ENCODE measurements around the gene ARL3. TPM values are rescaled to one million over a fixed set of nuclear protein-coding genes. Genes with fewer than 3 reads are reported as not detected.

The ARL3 gene
- total and polyA plus RNA-seq, 2 of the 4 experiments (the other 2 are of a cell fraction), result 5.0 to 14.3 TPM

DNA sequence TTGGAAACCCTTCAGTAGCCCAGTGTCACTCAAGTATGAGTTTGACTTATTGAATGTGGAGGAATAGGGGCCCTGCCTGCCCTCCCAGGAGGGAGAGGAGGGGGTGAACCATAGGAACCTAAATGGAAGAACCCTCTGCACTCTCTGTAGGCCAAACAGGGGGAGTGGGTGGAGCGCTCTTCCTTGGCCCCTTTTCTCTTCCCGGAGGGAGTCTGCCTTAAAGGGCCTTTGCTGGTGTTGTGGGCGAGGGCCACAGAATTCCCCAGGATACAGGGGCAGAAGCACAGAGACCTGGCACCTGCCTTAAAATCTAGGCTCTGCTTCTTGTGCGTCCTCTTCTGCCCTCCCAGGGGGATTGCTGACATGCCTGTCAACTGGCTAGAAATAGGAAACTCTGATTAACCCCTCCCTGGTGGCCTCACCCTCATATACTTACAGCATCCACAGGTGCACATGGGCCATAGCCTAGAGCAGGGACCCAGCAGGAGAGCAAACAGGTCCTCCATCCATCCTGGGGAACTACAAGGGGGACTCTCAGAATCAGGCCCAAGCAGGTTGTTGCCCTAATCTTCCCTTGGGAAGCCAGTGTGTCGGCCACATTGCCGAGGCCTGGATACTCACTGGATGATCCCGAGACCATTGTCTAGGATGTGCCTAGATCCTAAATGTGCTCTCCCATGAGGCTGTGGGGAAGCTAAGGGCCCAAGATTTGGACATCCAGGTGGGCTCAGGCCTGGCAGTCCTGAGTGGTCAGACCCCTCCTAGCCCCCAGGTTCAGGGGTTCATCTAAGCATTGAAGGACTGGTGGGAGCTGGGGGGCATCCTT is 66.5 kb downstream of the ARL3 start:
- Histone ChIP-seq H3K9ac (ENCODE audit: low read depth, low read length) (peak overlapping the region; percentile 40; the same call in 1 of the 2 replicates), H3K4me3 (ENCODE audit: insufficient read depth, low read depth, low read length) (peak overlapping the region; percentile 77), H3K23ac (ENCODE audit: low read depth, low read length) (peak overlapping the region; percentile 81; the same call in 1 of the 2 replicates), H2AFZ (replicated peaks; ENCODE audit: low read length, poor library complexity) (no peak overlapping the region), H4K91ac (ENCODE audit: insufficient read depth, low read depth, low read length) (peak overlapping the region; percentile 48; the same call in 1 of the 2 replicates), H3K56ac (ENCODE audit: extremely low read depth, insufficient read depth, low read length) (no peak overlapping the region), H2BK5ac (ENCODE audit: low read depth, low read length, poor library complexity, severe bottlenecking) (no peak overlapping the region), H3K27ac (ENCODE audit: insufficient read depth, low read length) (peak overlapping the region; percentile 92; the same call in 1 of the 2 replicates), H3K79me1 (ENCODE audit: low read depth in 1 of 2, low read length in 2 of 2) (peaks cover 0 to 70% of the 10 kb centered on the region in 2 experiments; a peak in 2 of 4 replicates), H2AK5ac (ENCODE audit: low read depth, low read length) (peak overlapping the region; percentile 40), H4K20me1 (ENCODE audit: insufficient read depth, low read length) (peaks cover 83% of the 10 kb centered on the region), H3K9me1 (ENCODE audit: insufficient read depth, low read length) (peaks cover 39% of the 10 kb centered on the region), H4K8ac (ENCODE audit: low read depth in 2 of 2, low read length in 2 of 2) (no peak overlapping the region; a peak in 1 of 4 replicates), H3K4me2 (ENCODE audit: low read depth, low read length) (peak overlapping the region; percentile 81), H3K4ac (ENCODE audit: low read depth, low read length) (peak overlapping the region; percentile 72), H3K9me3 (ENCODE audit: control insufficient read depth, insufficient read depth, low read length) (no peaks in the 10 kb centered on the region), H2BK20ac (ENCODE audit: low read depth, low read length) (no peak overlapping the region), H2BK120ac (ENCODE audit: low read depth, low read length) (peak overlapping the region; percentile 76; the same call in 1 of the 2 replicates), H3K4me1 (ENCODE audit: control insufficient read depth, insufficient read depth, low read length) (peaks cover 40% of the 10 kb centered on the region), H3K36me3 (ENCODE audit: control insufficient read depth, insufficient read depth, low read length) (peaks cover 28% of the 10 kb centered on the region), H2BK15ac (ENCODE audit: low read depth, low read length) (no peak overlapping the region), H3K27me3 (ENCODE audit: control insufficient read depth, insufficient read depth, low read length) (no peaks in the 10 kb centered on the region), H4K5ac (ENCODE audit: low read depth, low read length) (no peak overlapping the region), H2AK9ac (replicated peaks; ENCODE audit: low read depth, low read length, poor library complexity) (peak overlapping the region; percentile 35), H3K14ac (replicated peaks; ENCODE audit: low read depth, low read length) (peak overlapping the region; percentile 84), H3K18ac (ENCODE audit: low read depth, low read length) (no peak overlapping the region)
- no peak for DNase-seq
- POLR2A ChIA-PET (ENCODE audit: unreplicated experiment), result no interaction called here
- dilution Hi-C loops (cut with HindIII; ENCODE audit: low sequenced_read_pairs, unreplicated experiment), result no loop called here
- ATAC-seq (ENCODE audit: low read depth), result no peak
- in situ Hi-C loops (cut with MboI; ENCODE audit: low sequenced_read_pairs), result no loop called here
- intact Hi-C loops (cut with micrococcal nuclease), result loop anchor here (2.0 to 10.0 kb wide), 2 partner anchors 29 to 253 kb away; partner anchors contain the start of gene NFKB2
- TF ChIP-seq CHD1 (IDR thresholded peaks at IDR 0.05; ENCODE audit: low read depth, low read length) (no peak), CTCF (conservative IDR thresholded peaks at IDR 0.05; ENCODE audit: low read depth, low read length) (no peak), RCOR1 (IDR thresholded peaks at IDR 0.05; ENCODE audit: insufficient replicate concordance, low read length) (no peak), BHLHE40 (IDR thresholded peaks at IDR 0.05; ENCODE audit: low read depth, low read length) (no peak), NFE2L2 (IDR thresholded peaks at IDR 0.05; ENCODE audit: low read depth, low read length) (no peak), POLR2A (IDR thresholded peaks at IDR 0.05; ENCODE audit: low read depth, low read length) (no peak), RAD21 (IDR thresholded peaks at IDR 0.05; ENCODE audit: low read length) (no peak), ELK1 (IDR thresholded peaks at IDR 0.05; ENCODE audit: borderline replicate concordance, low read depth, low read length) (no peak), SMC3 (IDR thresholded peaks at IDR 0.05; ENCODE audit: low read depth, low read length) (no peak)
- TF ChIP-seq, protein P1, sequence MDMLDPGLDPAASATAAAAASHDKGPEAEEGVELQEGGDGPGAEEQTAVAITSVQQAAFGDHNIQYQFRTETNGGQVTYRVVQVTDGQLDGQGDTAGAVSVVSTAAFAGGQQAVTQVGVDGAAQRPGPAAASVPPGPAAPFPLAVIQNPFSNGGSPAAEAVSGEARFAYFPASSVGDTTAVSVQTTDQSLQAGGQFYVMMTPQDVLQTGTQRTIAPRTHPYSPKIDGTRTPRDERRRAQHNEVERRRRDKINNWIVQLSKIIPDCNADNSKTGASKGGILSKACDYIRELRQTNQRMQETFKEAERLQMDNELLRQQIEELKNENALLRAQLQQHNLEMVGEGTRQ (IDR thresholded peaks at IDR 0.05; ENCODE audit: low read depth, low read length), result no peak
- WGBS, 2 experiments (ENCODE audit: extremely low coverage in 2 of 2, insufficient read length in 1 of 2), result 83% methylated on average over 6 of the region's 7 CpGs; no CpG with 5 or more reads in 1 of the 2 experiments
- CTCF ChIA-PET, result no interaction called here
- no TSS peak for BruUV-seq (replicated peaks)

Measured in IMR-90 (cell line).